Activated T-helper 17 cell treated with anti-CD3 and anti-CD28 coated beads, Interleukin-2, amount 50 U/mL, for 72 hours (primary cell): ENCODE measurements around the gene EIF4EBP3. TPM values are rescaled to one million over a fixed set of nuclear protein-coding genes. Genes with fewer than 3 reads are reported as not detected.
A peak's percentile ranks its signal among the peaks of the same experiment; 100 is the strongest.

ENCODE experiments used
- ATAC-seq: fragments of 150-1000 bp; cut with Tn5 transposase; replicated peaks from 2 replicates; pipeline ENCODE4 v1.10.0; 2021; ENCODE audit warnings: mild to moderate bottlenecking, moderate library complexity
- H3K27ac Mint-ChIP-seq: one replicate; pipeline ENCODE4 v1.8.0; 2022; ENCODE audit warnings: mixed read lengths
- H3K27me3 Mint-ChIP-seq: one replicate; pipeline ENCODE4 v1.8.0; 2022; ENCODE audit warnings: mixed read lengths
- H3K36me3 Mint-ChIP-seq: one replicate; pipeline ENCODE4 v1.8.0; 2022; ENCODE audit warnings: low read depth, mild to moderate bottlenecking, mixed read lengths
- H3K4me1 Mint-ChIP-seq: one replicate; pipeline ENCODE4 v1.8.0; 2022; ENCODE audit warnings: mixed read lengths
- H3K4me3 Mint-ChIP-seq: one replicate; pipeline ENCODE4 v1.8.0; 2022; ENCODE audit warnings: mild to moderate bottlenecking, mixed read lengths
- H3K9me3 Mint-ChIP-seq: one replicate; pipeline ENCODE4 v1.8.0; 2022; ENCODE audit warnings: mixed read lengths
- total RNA-seq, 2 donors: library from RNA; stranded (reverse); gene quantifications; one replicate each; pipeline ENCODE4 v1.2.3, GENCODE V29; 2022

The EIF4EBP3 gene
- 10 to 100 TPM in 1 of 2 donors, 1 to 10 TPM in 1; 8.9 to 11.8 TPM for total RNA-seq

- Mint-ChIP-seq H3K36me3 (peaks cover 58% of the 10 kb centered on the region), H3K4me3 (peak within 1 kb of the TSS; percentile 82), H3K27me3 (no peaks in the 10 kb centered on the region), H3K9me3 (no peaks in the 10 kb centered on the region), H3K4me1 (no peaks in the 10 kb centered on the region), H3K27ac (peak within 1 kb of the TSS; percentile 91)
- peak; percentile 99 for ATAC-seq
Observed at GRCh38 chr5:140547508-140548299, at the start of gene EIF4EBP3. Gene EIF4EBP3 (plus strand): TSS chr5:140547662. CDS start chr5:140547738, 76 bp downstream.

GRCh38 chr5:140497897-140498296 lies 49.6 kb upstream of the EIF4EBP3 start:
- Mint-ChIP-seq H3K36me3 (peaks cover 64% of the 10 kb centered on the region), H3K27me3 (no peaks in the 10 kb centered on the region), H3K4me3 (no peak overlapping the region), H3K4me1 (peaks cover 5% of the 10 kb centered on the region), H3K9me3 (no peaks in the 10 kb centered on the region), H3K27ac (no peak overlapping the region)
- no peak for ATAC-seq

GRCh38 chr5:140498591-140498990 lies 48.9 kb upstream of the EIF4EBP3 start:
- ATAC-seq = no peak
- no peak overlapping the region for H3K4me3 Mint-ChIP-seq
- H3K4me1 Mint-ChIP-seq = peaks cover 5% of the 10 kb centered on the region
- H3K27me3 Mint-ChIP-seq = no peaks in the 10 kb centered on the region
- no peaks in the 10 kb centered on the region for H3K9me3 Mint-ChIP-seq
- peaks cover 58% of the 10 kb centered on the region for H3K36me3 Mint-ChIP-seq
- H3K27ac Mint-ChIP-seq = no peak overlapping the region

- no peaks in the 10 kb centered on the region for H3K9me3 Mint-ChIP-seq
- no peak overlapping the region for H3K27ac Mint-ChIP-seq
- ATAC-seq = peak; percentile 53
- no peaks in the 10 kb centered on the region for H3K4me1 Mint-ChIP-seq
- H3K36me3 Mint-ChIP-seq = peaks cover 59% of the 10 kb centered on the region
- no peaks in the 10 kb centered on the region for H3K27me3 Mint-ChIP-seq
- no peak overlapping the region for H3K4me3 Mint-ChIP-seq
Observed at GRCh38 chr5:140502834-140503233, 44.6 kb upstream of the EIF4EBP3 start.

- H3K4me1 Mint-ChIP-seq = no peaks in the 10 kb centered on the region
- no peak overlapping the region for H3K4me3 Mint-ChIP-seq
- no peak overlapping the region for H3K27ac Mint-ChIP-seq
- H3K9me3 Mint-ChIP-seq = no peaks in the 10 kb centered on the region
- no peaks in the 10 kb centered on the region for H3K27me3 Mint-ChIP-seq
- peaks cover 98% of the 10 kb centered on the region for H3K36me3 Mint-ChIP-seq
- ATAC-seq = no peak
Observed at GRCh38 chr5:140509898-140510297, 37.6 kb upstream of the EIF4EBP3 start.

- Mint-ChIP-seq H3K27me3 (no peaks in the 10 kb centered on the region), H3K4me1 (no peaks in the 10 kb centered on the region), H3K36me3 (peaks cover 82% of the 10 kb centered on the region), H3K9me3 (no peaks in the 10 kb centered on the region), H3K27ac (no peak overlapping the region), H3K4me3 (no peak overlapping the region)
- no peak for ATAC-seq
Observed at GRCh38 chr5:140513124-140513523, 34.3 kb upstream of the EIF4EBP3 start.

GRCh38 chr5:140524003-140524402 lies 23.5 kb upstream of the EIF4EBP3 start:
- Mint-ChIP-seq H3K27me3 (no peaks in the 10 kb centered on the region), H3K36me3 (peaks cover 66% of the 10 kb centered on the region), H3K4me3 (no peak overlapping the region), H3K9me3 (no peaks in the 10 kb centered on the region), H3K27ac (peak overlapping the region; percentile 65), H3K4me1 (no peaks in the 10 kb centered on the region)
- ATAC-seq = no peak

GRCh38 chr5:140540227-140540626 lies 7.2 kb upstream of the EIF4EBP3 start:
- no peak for ATAC-seq
- Mint-ChIP-seq H3K27me3 (no peaks in the 10 kb centered on the region), H3K4me3 (no peak overlapping the region), H3K36me3 (peaks cover 95% of the 10 kb centered on the region), H3K4me1 (no peaks in the 10 kb centered on the region), H3K9me3 (no peaks in the 10 kb centered on the region), H3K27ac (no peak overlapping the region)

GRCh38 chr5:140542972-140543371 lies 4.5 kb upstream of the EIF4EBP3 start:
- H3K4me3 Mint-ChIP-seq = no peak overlapping the region
- ATAC-seq = no peak
- no peaks in the 10 kb centered on the region for H3K27me3 Mint-ChIP-seq
- H3K4me1 Mint-ChIP-seq = no peaks in the 10 kb centered on the region
- H3K36me3 Mint-ChIP-seq = peaks cover 69% of the 10 kb centered on the region
- H3K27ac Mint-ChIP-seq = no peak overlapping the region
- no peaks in the 10 kb centered on the region for H3K9me3 Mint-ChIP-seq

GRCh38 chr5:140544986-140545385 lies 2.5 kb upstream of the EIF4EBP3 start:
- Mint-ChIP-seq H3K36me3 (peaks cover 58% of the 10 kb centered on the region), H3K9me3 (no peaks in the 10 kb centered on the region), H3K4me3 (no peak overlapping the region), H3K27ac (no peak overlapping the region), H3K4me1 (no peaks in the 10 kb centered on the region), H3K27me3 (no peaks in the 10 kb centered on the region)
- ATAC-seq = no peak

GRCh38 chr5:140545606-140546005 lies 1.9 kb upstream of the EIF4EBP3 start:
- no peak for ATAC-seq
- Mint-ChIP-seq H3K4me3 (no peak overlapping the region), H3K36me3 (peaks cover 58% of the 10 kb centered on the region), H3K9me3 (no peaks in the 10 kb centered on the region), H3K27me3 (no peaks in the 10 kb centered on the region), H3K4me1 (no peaks in the 10 kb centered on the region), H3K27ac (no peak overlapping the region)

GRCh38 chr5:140546851-140547507 lies 483 bp upstream of the EIF4EBP3 start:
- no peak for ATAC-seq
- Mint-ChIP-seq H3K27ac (peak overlapping the region; percentile 91), H3K4me3 (peak overlapping the region; percentile 82)

GRCh38 chr5:140548300-140548688 lies 832 bp downstream of the EIF4EBP3 start:
- no peak for ATAC-seq
- Mint-ChIP-seq H3K9me3 (no peaks in the 10 kb centered on the region), H3K27ac (peak overlapping the region; percentile 91), H3K36me3 (peaks cover 60% of the 10 kb centered on the region), H3K4me1 (peaks cover 5% of the 10 kb centered on the region), H3K27me3 (no peaks in the 10 kb centered on the region), H3K4me3 (peak overlapping the region; percentile 82)

More at GRCh38 chr5:140546851-140547507, 483 bp upstream of the EIF4EBP3 start:
- H3K9me3 Mint-ChIP-seq = no peaks in the 10 kb centered on the region
- H3K4me1 Mint-ChIP-seq = no peaks in the 10 kb centered on the region
- no peaks in the 10 kb centered on the region for H3K27me3 Mint-ChIP-seq
- H3K36me3 Mint-ChIP-seq = peaks cover 58% of the 10 kb centered on the region

- Mint-ChIP-seq H3K9me3 (no peaks in the 10 kb centered on the region), H3K36me3 (peaks cover 60% of the 10 kb centered on the region), H3K4me3 (peak overlapping the region; percentile 82), H3K27me3 (no peaks in the 10 kb centered on the region), H3K4me1 (peaks cover 10% of the 10 kb centered on the region), H3K27ac (peak overlapping the region; percentile 91)
- ATAC-seq = no peak
Observed at GRCh38 chr5:140548791-140549190, 1.3 kb downstream of the EIF4EBP3 start.
